Spleen (tissue), 7 donors: ENCODE results near the gene FAM221B.

Experiments used
- POLR2A ChIP-seq, 3 donors: fragments of 450-650 bp; IDR thresholded peaks; one replicate each; pipeline ENCODE4 v1.5.1; 2017; ENCODE audit warnings: antibody characterized with exemption in 3 of 3, mild to moderate bottlenecking in 1 of 3
- POLR2AphosphoS5 ChIP-seq, 3 donors: sonication (generic); formaldehyde crosslinking; IDR thresholded peaks; one replicate each; pipeline ENCODE4 v1.5.1; 2017; ENCODE audit warnings: antibody characterized with exemption in 3 of 3
- TF ChIP-seq, protein P1 (sequence below), 11 experiments: fragments of 200-600 bp in 7 of 11; fragments of 450-650 bp in 4 of 11; sonication (generic) in 4 of 11; IDR thresholded peaks in 8 of 11; conservative IDR thresholded peaks in 3 of 11; 1 replicate in 7 of 11; 2 replicates in 4 of 11; pipeline versions ENCODE4 v1.4.0 to v1.8.0; 2016 to 2021; ENCODE audit warnings: antibody characterized with exemption in 11 of 11, inconsistent platforms in 4 of 11, mild to moderate bottlenecking in 1 of 11
- donor health status: DM: no; HTN: no; CAD: no; lungs with moderate emphysema.
- donor health status: DM: no; HTN: no; CAD: no.
- donor health status: DM: no; HTN: no; CAD: no.

DNA sequence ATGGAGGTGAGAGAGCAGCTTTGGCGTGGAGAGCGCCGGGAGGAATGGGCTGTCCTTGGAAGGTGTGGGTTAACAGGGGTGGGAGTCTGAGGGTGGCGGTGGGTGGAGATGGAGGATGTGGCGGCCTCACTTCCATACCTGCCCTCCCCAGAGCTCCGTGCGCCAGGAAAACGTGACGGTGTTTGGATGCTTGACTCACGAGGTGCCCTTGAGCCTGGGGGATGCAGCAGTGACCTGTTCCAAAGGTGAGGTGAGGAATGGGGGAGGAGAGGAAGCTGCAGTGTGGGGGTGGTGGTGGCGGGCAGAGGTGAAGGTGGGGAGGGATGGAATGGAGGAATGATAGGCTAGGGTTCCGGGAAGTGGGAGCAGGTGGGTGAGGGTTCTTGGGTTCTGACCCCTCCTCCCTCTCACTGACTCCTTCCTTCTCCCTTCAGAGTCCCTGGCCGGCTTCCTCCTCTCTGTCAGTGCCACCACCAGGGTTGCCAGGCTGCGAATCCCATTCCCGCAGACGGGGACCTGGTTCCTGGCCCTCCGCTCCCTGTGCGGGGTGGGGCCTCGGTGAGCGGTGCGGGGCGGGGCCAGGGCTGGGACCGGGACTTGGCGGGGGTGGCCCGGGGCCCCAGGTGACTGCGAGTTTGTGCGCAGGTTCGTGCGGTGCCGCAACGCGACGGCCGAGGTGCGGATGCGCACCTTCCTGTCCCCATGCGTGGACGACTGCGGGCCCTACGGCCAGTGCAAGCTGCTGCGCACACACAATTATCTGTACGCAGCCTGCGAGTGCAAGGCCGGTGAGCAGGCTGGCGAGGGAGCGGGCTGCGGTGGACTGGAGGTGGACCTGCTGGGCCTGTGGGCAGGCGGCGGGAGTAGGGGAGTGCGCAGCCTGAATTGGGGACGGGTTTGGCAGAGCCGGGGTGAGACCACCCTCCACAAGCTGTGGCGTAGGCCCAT lies 17.6 kb upstream of the FAM221B start:
- TF ChIP-seq POLR2A (IDR thresholded peaks at IDR 0.05) (no peak), POLR2AphosphoS5 (IDR thresholded peaks at IDR 0.05) (no peak)
- TF ChIP-seq, protein P1, sequence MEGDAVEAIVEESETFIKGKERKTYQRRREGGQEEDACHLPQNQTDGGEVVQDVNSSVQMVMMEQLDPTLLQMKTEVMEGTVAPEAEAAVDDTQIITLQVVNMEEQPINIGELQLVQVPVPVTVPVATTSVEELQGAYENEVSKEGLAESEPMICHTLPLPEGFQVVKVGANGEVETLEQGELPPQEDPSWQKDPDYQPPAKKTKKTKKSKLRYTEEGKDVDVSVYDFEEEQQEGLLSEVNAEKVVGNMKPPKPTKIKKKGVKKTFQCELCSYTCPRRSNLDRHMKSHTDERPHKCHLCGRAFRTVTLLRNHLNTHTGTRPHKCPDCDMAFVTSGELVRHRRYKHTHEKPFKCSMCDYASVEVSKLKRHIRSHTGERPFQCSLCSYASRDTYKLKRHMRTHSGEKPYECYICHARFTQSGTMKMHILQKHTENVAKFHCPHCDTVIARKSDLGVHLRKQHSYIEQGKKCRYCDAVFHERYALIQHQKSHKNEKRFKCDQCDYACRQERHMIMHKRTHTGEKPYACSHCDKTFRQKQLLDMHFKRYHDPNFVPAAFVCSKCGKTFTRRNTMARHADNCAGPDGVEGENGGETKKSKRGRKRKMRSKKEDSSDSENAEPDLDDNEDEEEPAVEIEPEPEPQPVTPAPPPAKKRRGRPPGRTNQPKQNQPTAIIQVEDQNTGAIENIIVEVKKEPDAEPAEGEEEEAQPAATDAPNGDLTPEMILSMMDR (IDR thresholded peaks at IDR 0.05 in 8 of 11, conservative IDR thresholded peaks at IDR 0.05 in 3 of 11) = no peak
